GM10248 (cell line): ENCODE measurements around the gene KLHL20.
"Not testable (repeated sequence)": the region's sequence is repeated elsewhere in the genome, so short reads cannot be mapped to it uniquely, and the experiment has no call there.

Experiments used
- CTCF ChIA-PET: fragments of 300-600 bp; sonication (Branson Sonifier 250); formaldehyde crosslinking; extraction: SDS; loops from one replicate; lab custom pipeline; 2021; ENCODE audit warnings: antibody characterized with exemption; lab: Yijun Ruan, JAX
- POLR2A ChIA-PET: fragments of 350-650 bp; sonication (Branson Sonifier 250); formaldehyde crosslinking; extraction: SDS; loops from one replicate; lab custom pipeline; 2020; ENCODE audit warnings: antibody characterized with exemption; lab: Yijun Ruan, JAX
- DNase-seq: peaks from one replicate; pipeline ENCODE4 v3.0.0; 2012; ENCODE audit errors: extremely low spot score
- TF ChIP-seq, protein P1 (sequence below): IDR thresholded peaks from 2 replicates; pipeline ENCODE4 v1.5.1; 2012; ENCODE audit warnings: mild to moderate bottlenecking, low read depth; ENCODE audit errors: extremely low read depth, missing control alignments, control extremely low read depth

The KLHL20 gene

DNA sequence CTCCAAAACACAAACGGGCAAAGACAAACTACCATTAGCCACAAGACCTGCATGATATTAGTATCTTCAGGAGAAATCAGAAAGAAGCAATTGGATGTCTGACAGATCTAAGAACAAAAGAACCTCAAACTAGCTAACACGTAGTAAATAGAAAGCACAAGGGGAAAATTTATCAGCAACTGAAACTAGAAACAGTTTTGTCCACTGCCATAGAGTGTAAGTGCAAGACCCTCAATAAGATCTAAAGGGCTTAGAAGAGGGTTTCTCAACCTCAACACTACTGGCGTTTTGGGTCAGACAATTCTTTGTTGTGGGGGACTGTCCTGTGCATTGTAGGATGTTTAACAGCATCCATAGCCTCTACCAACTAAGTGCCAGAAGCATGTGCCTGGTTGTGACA is 54.0 kb downstream of the KLHL20 start:
- no peak for DNase-seq
- ChIA-PET CTCF (interaction anchor here (1.1 kb wide), 1 partner anchor 9 kb away, joined by 6 read pairs; no protein-coding TSS in a partner anchor), POLR2A (no interaction called here)
- TF ChIP-seq, protein P1, sequence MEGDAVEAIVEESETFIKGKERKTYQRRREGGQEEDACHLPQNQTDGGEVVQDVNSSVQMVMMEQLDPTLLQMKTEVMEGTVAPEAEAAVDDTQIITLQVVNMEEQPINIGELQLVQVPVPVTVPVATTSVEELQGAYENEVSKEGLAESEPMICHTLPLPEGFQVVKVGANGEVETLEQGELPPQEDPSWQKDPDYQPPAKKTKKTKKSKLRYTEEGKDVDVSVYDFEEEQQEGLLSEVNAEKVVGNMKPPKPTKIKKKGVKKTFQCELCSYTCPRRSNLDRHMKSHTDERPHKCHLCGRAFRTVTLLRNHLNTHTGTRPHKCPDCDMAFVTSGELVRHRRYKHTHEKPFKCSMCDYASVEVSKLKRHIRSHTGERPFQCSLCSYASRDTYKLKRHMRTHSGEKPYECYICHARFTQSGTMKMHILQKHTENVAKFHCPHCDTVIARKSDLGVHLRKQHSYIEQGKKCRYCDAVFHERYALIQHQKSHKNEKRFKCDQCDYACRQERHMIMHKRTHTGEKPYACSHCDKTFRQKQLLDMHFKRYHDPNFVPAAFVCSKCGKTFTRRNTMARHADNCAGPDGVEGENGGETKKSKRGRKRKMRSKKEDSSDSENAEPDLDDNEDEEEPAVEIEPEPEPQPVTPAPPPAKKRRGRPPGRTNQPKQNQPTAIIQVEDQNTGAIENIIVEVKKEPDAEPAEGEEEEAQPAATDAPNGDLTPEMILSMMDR = no peak

- CTCF ChIA-PET, DNase-seq: not testable (repeated sequence)
- POLR2A ChIA-PET = interaction anchor here (0.7 kb wide), 1 partner anchor 20 kb away, joined by 5 read pairs; no protein-coding TSS in a partner anchor
Observed at GRCh38 chr1:173770330-173770729, 55.5 kb downstream of the KLHL20 start.

DNA sequence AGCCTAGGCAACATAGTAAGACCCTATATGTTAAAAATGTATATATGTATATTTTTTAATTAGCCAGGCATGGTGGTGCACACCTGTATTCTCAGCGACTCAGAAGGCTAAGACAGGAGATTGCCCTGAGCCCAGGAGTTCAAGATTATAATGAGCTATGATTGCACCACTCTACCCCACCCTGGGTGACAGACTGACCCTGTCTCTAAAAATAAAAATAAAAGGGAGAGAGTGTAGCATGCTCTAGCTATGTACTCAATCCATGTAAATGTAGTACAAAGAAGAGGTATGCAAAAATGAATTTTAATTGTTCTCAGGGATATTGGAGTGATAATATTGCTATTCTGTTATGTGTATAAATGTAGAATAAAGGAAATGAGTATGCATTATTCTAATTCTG is 56.8 kb downstream of the KLHL20 start:
- ChIA-PET CTCF (interaction anchor here (1.1 kb wide), 2 partner anchors 12 to 19 kb away, joined by 3 read pairs; no protein-coding TSS in a partner anchor), POLR2A (no interaction called here)

GRCh38 chr1:173775578-173776226 is 60.9 kb downstream of the KLHL20 start:
- TF ChIP-seq, protein P1 = no peak
- ChIA-PET CTCF (no interaction called here), POLR2A (no interaction called here)
- no peak for DNase-seq

More for the DNA sequence above, 56.8 kb downstream of the KLHL20 start:
- no peak for DNase-seq
- TF ChIP-seq, protein P1 = no peak

DNA sequence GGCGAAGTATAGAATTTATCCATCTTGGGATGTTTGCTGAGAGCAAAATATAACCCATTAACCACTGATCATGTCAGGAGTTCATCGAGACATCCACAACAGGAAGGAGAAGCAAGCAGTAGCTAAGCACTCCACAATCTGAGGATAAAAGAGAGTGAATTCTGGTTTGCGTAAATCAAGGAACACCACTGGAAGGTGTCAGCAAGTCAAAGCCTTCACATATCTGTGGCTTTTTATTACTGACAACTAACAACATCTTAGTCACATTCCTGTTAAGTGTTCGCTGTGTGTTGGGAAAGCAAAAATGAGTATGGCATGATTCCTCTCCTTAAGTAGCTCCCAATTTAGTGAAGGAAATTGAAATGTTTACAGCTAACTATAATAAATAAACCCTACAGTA is 65.2 kb downstream of the KLHL20 start:
- ChIA-PET CTCF (interaction anchor here (0.6 to 1.6 kb wide), 3 partner anchors 25 to 194 kb away, joined by 3 read pairs; no protein-coding TSS in a partner anchor), POLR2A (no interaction called here)
- DNase-seq = no peak
- TF ChIP-seq, protein P1 = no peak

DNA sequence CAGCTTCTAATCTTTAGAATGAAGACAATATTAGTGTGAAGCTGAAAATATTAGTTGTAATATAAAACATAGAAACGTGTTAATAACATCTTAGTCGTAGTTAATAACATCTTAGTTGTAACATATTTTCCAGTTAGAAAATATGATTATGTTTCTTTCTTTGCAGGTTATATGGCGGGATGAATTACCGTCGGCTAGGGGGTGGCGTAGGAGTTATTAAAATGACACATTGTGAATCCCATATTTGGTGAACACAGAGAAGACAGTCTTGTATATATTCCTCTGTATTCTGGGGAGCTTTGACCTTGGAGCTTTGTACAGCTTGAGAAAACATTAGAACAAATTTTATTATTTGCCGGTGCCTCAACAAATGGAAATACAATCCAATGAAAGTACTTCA is 70.2 kb downstream of the KLHL20 start:
- no peak for DNase-seq
- ChIA-PET CTCF (no interaction called here), POLR2A (no interaction called here)
- TF ChIP-seq, protein P1 = no peak

GRCh38 chr1:173789841-173790240 is 75.1 kb downstream of the KLHL20 start:
- CTCF ChIA-PET = no interaction called here
- TF ChIP-seq, protein P1 = no peak
- POLR2A ChIA-PET = no interaction called here
- no peak for DNase-seq
